ENCODE data around the gene SLC12A8. TPM values are rescaled to one million over a fixed set of nuclear protein-coding genes. Genes with fewer than 3 reads are reported as not detected.

SLC12A8 gene
- total and polyA plus RNA-seq, 2 donors from 2014 or later = 5.4 to 29.1 TPM

DNA sequence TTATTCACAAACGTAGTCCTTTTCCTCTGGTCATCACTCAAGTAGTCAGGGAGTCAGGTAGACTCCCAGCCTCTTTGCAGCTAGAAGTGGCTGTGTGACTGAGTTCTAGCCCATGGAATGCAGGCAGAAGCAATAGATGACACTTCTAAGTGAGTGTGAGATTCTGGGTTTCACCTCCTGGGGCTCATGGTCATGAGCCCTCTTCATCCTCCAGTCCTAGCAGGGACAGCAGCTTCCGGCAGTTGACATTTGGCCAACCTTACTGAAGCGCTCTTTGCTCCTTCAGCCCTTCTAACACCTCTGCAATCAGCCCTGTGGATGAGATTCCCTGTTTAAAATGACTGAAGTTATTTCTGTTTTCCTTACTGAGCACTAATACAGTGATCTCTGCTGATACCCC is 21.8 kb downstream of the SLC12A8 start:
- Histone ChIP-seq H3K36me3 (ENCODE audit: control insufficient read depth in 2 of 3, insufficient read depth in 3 of 3, low read length in 3 of 3) (no peaks in the 10 kb centered on the region), H3K27ac (ENCODE audit: low read depth in 2 of 2, low read length in 2 of 2) (no peak overlapping the region), H3K4me1 (ENCODE audit: control insufficient read depth in 2 of 3, insufficient read depth in 2 of 3, low read depth in 1 of 3, low read length in 3 of 3) (peaks cover 0 to 22% (median 11%) of the 10 kb centered on the region in 3 donors), H3K4me3 (ENCODE audit: low read length in 3 of 3) (no peak overlapping the region), H3K9ac (ENCODE audit: low read length in 3 of 3) (no peak overlapping the region), H3K27me3 (ENCODE audit: control insufficient read depth, insufficient read depth, low read length) (no peaks in the 10 kb centered on the region), H3K9me3 (ENCODE audit: control insufficient read depth in 2 of 3, insufficient read depth in 1 of 3, low read length in 3 of 3) (no peaks in the 10 kb centered on the region)
- TF ChIP-seq, protein P1, sequence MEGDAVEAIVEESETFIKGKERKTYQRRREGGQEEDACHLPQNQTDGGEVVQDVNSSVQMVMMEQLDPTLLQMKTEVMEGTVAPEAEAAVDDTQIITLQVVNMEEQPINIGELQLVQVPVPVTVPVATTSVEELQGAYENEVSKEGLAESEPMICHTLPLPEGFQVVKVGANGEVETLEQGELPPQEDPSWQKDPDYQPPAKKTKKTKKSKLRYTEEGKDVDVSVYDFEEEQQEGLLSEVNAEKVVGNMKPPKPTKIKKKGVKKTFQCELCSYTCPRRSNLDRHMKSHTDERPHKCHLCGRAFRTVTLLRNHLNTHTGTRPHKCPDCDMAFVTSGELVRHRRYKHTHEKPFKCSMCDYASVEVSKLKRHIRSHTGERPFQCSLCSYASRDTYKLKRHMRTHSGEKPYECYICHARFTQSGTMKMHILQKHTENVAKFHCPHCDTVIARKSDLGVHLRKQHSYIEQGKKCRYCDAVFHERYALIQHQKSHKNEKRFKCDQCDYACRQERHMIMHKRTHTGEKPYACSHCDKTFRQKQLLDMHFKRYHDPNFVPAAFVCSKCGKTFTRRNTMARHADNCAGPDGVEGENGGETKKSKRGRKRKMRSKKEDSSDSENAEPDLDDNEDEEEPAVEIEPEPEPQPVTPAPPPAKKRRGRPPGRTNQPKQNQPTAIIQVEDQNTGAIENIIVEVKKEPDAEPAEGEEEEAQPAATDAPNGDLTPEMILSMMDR (IDR thresholded peaks at IDR 0.05; ENCODE audit: borderline replicate concordance, extremely low read depth, insufficient read depth) = no peak
- DNase-seq = no peak
- intact Hi-C loops (cut with DNase I) = no loop called here
- FAIRE-seq = no peak

DNA sequence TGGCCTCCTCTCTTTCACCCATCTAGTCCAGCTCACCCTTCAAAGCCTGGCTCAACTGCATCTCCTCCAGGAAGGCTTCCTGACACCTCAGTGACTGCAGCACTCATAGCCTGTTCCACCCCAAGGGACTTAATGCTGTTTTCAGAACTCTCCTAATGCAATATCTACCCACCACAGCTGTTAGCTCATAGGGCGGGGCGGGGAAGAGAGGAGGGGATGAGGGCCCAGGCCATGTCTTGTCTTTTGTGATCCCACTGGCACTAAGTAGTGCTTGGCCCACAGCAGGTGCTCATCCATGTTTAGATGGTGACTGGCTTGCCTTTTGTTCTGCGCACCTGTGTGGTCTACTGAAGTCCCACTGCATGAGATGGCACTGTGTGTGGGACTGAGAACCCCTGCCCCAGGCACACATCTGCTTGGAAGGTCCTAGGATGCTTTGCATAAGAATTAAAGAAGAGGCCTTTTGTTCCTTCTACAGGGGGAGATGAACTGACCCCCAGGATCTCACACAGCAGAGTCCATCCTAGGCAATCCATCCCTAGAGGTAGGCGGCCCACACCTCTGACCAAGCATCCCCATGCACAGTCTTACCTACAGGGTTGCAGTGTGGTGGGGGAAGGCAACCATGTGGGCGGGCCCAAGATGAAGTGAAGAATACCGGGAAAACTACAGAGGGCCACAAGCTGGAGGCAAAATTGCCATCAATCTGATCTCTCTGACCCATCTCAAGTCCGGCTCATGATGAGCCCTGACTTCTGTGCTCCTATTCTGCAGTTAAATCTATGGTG is 23.0 kb downstream of the SLC12A8 start:
- Histone ChIP-seq H3K36me3 (ENCODE audit: control insufficient read depth in 2 of 3, insufficient read depth in 3 of 3, low read length in 3 of 3) (no peaks in the 10 kb centered on the region), H3K9ac (ENCODE audit: low read length in 3 of 3) (no peak overlapping the region), H3K4me1 (ENCODE audit: control insufficient read depth in 2 of 3, insufficient read depth in 2 of 3, low read depth in 1 of 3, low read length in 3 of 3) (peaks cover 0 to 11% (median 7%) of the 10 kb centered on the region in 3 donors), H3K27me3 (ENCODE audit: control insufficient read depth, insufficient read depth, low read length) (no peaks in the 10 kb centered on the region), H3K9me3 (ENCODE audit: control insufficient read depth in 2 of 3, insufficient read depth in 1 of 3, low read length in 3 of 3) (no peaks in the 10 kb centered on the region), H3K4me3 (ENCODE audit: low read length in 3 of 3) (no peak overlapping the region), H3K27ac (ENCODE audit: low read depth in 2 of 2, low read length in 2 of 2) (no peak overlapping the region)
- FAIRE-seq (no peak), DNase-seq (no peak)
- intact Hi-C loops (cut with DNase I) = no loop called here
- TF ChIP-seq, protein P1 (IDR thresholded peaks at IDR 0.05; ENCODE audit: borderline replicate concordance, extremely low read depth, insufficient read depth) = no peak

DNA sequence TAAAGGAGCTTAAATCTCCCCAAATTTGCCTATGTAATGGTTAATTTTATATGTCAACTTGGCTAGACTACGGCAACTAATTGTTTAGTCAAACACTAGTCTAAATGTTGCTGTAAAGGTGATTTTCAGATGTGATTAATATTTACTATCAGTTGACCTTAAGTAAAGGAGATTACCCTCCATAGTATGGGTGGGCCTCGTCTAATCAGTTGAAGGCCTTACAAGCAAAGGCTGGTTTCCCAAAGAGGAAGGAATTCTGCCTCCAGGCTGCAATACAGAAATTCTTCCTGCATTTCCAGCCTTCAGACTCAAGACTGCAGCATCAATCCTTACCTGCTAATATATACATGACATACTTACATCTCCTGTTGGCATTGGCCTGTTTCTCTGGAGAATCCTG is 23.6 kb downstream of the SLC12A8 start:
- FAIRE-seq = no peak
- Histone ChIP-seq H3K4me1 (ENCODE audit: control insufficient read depth in 2 of 3, insufficient read depth in 2 of 3, low read depth in 1 of 3, low read length in 3 of 3) (peaks cover 0 to 7% (median 6%) of the 10 kb centered on the region in 3 donors), H3K27me3 (ENCODE audit: control insufficient read depth, insufficient read depth, low read length) (no peaks in the 10 kb centered on the region), H3K4me3 (ENCODE audit: low read length in 3 of 3) (no peak overlapping the region), H3K9ac (ENCODE audit: low read length in 3 of 3) (no peak overlapping the region), H3K27ac (ENCODE audit: low read depth in 2 of 2, low read length in 2 of 2) (no peak overlapping the region), H3K9me3 (ENCODE audit: control insufficient read depth in 2 of 3, insufficient read depth in 1 of 3, low read length in 3 of 3) (no peaks in the 10 kb centered on the region), H3K36me3 (ENCODE audit: control insufficient read depth in 2 of 3, insufficient read depth in 3 of 3, low read length in 3 of 3) (no peaks in the 10 kb centered on the region)
- intact Hi-C loops (cut with DNase I) = no loop called here
- TF ChIP-seq, protein P1 (IDR thresholded peaks at IDR 0.05; ENCODE audit: borderline replicate concordance, extremely low read depth, insufficient read depth) = no peak
- DNase-seq = no peak

Measured in kidney (tissue), 14 donors.